Heart left ventricle (tissue), 13 donors: ENCODE data around the gene CAPN14.

ENCODE experiments used
- CTCF ChIP-seq, 12 donors: fragments of 200-600 bp; sonication (generic) in 4 of 12; IDR thresholded peaks; one replicate each; pipeline versions ENCODE4 v1.5.0 to v1.8.0; 2018 to 2022; ENCODE audit warnings: antibody characterized with exemption in 12 of 12, mild to moderate bottlenecking in 5 of 12
- POLR2A ChIP-seq, 2 donors: fragments of 450-650 bp; IDR thresholded peaks; one replicate each; pipeline ENCODE4 v1.6.1; 2017; ENCODE audit warnings: antibody characterized with exemption in 2 of 2, mild to moderate bottlenecking in 2 of 2, moderate library complexity in 2 of 2
- donor health status: ischemic (EF 13 %, LVEDD 7.1; RV severe dilation, severe dysfunction).
- donor health status: DM: no; HTN: yes; CAD: no.
- donor health status: DM: no; HTN: no; CAD: no.
- donor health status: ischemic (EF 25% LVEDD 6.9; RV normal size, moderate dysfunction).
- donor health status: ischemic (EF 25% LVEDD 5.7; RV mildly dilated, moderate dysfunction).
- donor health status: ischemic (EF 35%, LVEDD 5.7; RV mildly dilated, moderate dysfunction).
- donor health status: nonischemic (EF 11% LVEDD 7.7; RV severe dilation, severe dysfunction).
- donor health status: DM: yes; HTN: yes; CAD: no.
- donor health status: PGD.
- donor health status: ischemic (EF 29% LVEDD 5.4; RV normal size, mild dysfunction).
- donor health status: nonischemic (EF 23%, LVEDD 6.1; RV moderate dilation, normal function).

GRCh38 chr2:31202041-31202440 lies 15.3 kb downstream of the CAPN14 start:
- TF ChIP-seq CTCF (IDR thresholded peaks at IDR 0.05) (no peak), POLR2A (IDR thresholded peaks at IDR 0.05) (no peak)
